GM23248 (cell line): ENCODE measurements around the gene CEBPZ. TPM values are rescaled to one million over a fixed set of nuclear protein-coding genes. Genes with fewer than 3 reads are reported as not detected.

Experiments used
- DNase-seq: peaks from one replicate; pipeline ENCODE4 v3.0.0-alpha.2; 2015
- H2AFZ ChIP-seq: fragments of 200-600 bp; sonication (generic); 2 replicates; pipeline ENCODE4 v1.6.1; 2016; ENCODE audit warnings: antibody characterized with exemption
- H3F3A ChIP-seq: fragments of 200-600 bp; sonication (generic); 2 replicates; pipeline ENCODE4 v1.6.1; 2016; ENCODE audit warnings: mild to moderate bottlenecking, antibody characterized with exemption, mixed run types; ENCODE audit not compliant: insufficient read depth
- H3K27ac ChIP-seq: fragments of 200-600 bp; sonication (generic); 2 replicates; pipeline ENCODE4 v1.5.1; 2016; ENCODE audit warnings: mild to moderate bottlenecking
- H3K27me3 ChIP-seq: fragments of 200-600 bp; sonication (generic); replicated peaks from 2 replicates; pipeline ENCODE4 v1.6.1; 2016; ENCODE audit warnings: mild to moderate bottlenecking; ENCODE audit not compliant: insufficient read depth
- H3K36me3 ChIP-seq: fragments of 200-600 bp; sonication (generic); 2 replicates; pipeline ENCODE4 v1.6.1; 2016; ENCODE audit warnings: low read depth, mild to moderate bottlenecking
- H3K4me1 ChIP-seq: fragments of 200-600 bp; sonication (generic); 2 replicates; pipeline ENCODE4 v1.6.1; 2016; ENCODE audit warnings: mild to moderate bottlenecking; ENCODE audit not compliant: insufficient read depth
- H3K4me2 ChIP-seq: fragments of 200-600 bp; sonication (generic); one replicate; pipeline ENCODE4 v1.6.1; 2016; ENCODE audit warnings: mild to moderate bottlenecking; ENCODE audit not compliant: unreplicated experiment
- H3K4me3 ChIP-seq: fragments of 200-600 bp; sonication (generic); 2 replicates; pipeline ENCODE4 v1.5.1; 2016; ENCODE audit warnings: mild to moderate bottlenecking
- H3K79me2 ChIP-seq: fragments of 200-600 bp; sonication (generic); 2 replicates; pipeline ENCODE4 v1.6.1; 2016; ENCODE audit warnings: mild to moderate bottlenecking; ENCODE audit not compliant: insufficient read depth
- H3K9ac ChIP-seq: fragments of 200-600 bp; sonication (generic); 2 replicates; pipeline ENCODE4 v1.6.1; 2016; ENCODE audit warnings: mild to moderate bottlenecking
- H3K9me2 ChIP-seq: fragments of 200-600 bp; sonication (generic); 2 replicates; pipeline ENCODE4 v1.6.1; 2016; ENCODE audit warnings: mixed run types, mild to moderate bottlenecking, moderate library complexity; ENCODE audit not compliant: insufficient read depth
- H3K9me3 ChIP-seq: fragments of 200-600 bp; sonication (generic); one replicate; pipeline ENCODE4 v1.6.1; 2017; ENCODE audit warnings: low read depth
- H4K20me1 ChIP-seq: fragments of 200-600 bp; sonication (generic); 2 replicates; pipeline ENCODE4 v1.6.0; 2016; ENCODE audit not compliant: insufficient read depth
- EZH2 ChIP-seq: fragments of 200-600 bp; sonication (generic); IDR thresholded peaks from 2 replicates; pipeline ENCODE4 v1.6.1; 2018; ENCODE audit warnings: antibody characterized with exemption, mild to moderate bottlenecking; ENCODE audit not compliant: insufficient read depth, poor library complexity, severe bottlenecking
- EZH2phosphoT487 ChIP-seq: fragments of 200-600 bp; sonication (generic); IDR thresholded peaks from 2 replicates; pipeline ENCODE4 v1.6.1; 2018; ENCODE audit warnings: antibody characterized with exemption, moderate library complexity, mild to moderate bottlenecking, low read depth; ENCODE audit not compliant: insufficient read depth
- WGBS, 2 experiments: methylation state at CpG; one replicate each; pipeline ENCODE4 v1.1.6; 2015 to 2017; ENCODE audit warnings: low lambda C conversion rate in 2 of 2, low coverage in 1 of 2; ENCODE audit errors: missing lambda C conversion rate in 2 of 2; 5-methylcytosine and 5-hydroxymethylcytosine counted together
- in situ Hi-C: fragments of 300-500 bp; cut with MboI; formaldehyde crosslinking; loops from 2 replicates; pipeline ENCODE4 v1.15.0; 2020
- polyA plus RNA-seq: library from polyadenylated mRNA; unstranded; fragments of >200 nt; fragmentation: Nextera tagmentation; extraction: Ambion mirVana; gene quantifications from 2 replicates; pipeline ENCODE4 v1.2.1, GENCODE V29; 2016
- total RNA-seq: library from RNA; depleted of rRNA; stranded (reverse); fragments of >200 nt; shearing (Covaris generic); gene quantifications from 2 replicates; pipeline ENCODE4 v1.2.3, GENCODE V29; 2014

Gene CEBPZ
- total and polyA plus RNA-seq, 2 experiments from 2014 or later: 23.0 to 34.0 TPM

GRCh38 chr2:37191253-37191652 is 40.1 kb downstream of the CEBPZ start:
- Histone ChIP-seq H3K4me3 (no peak overlapping the region), H3K4me1 (peaks cover 6% of the 10 kb centered on the region), H3F3A (peaks cover 8% of the 10 kb centered on the region), H3K27me3 (no peaks in the 10 kb centered on the region), H3K9ac (no peak overlapping the region), H3K4me2 (no peak overlapping the region), H4K20me1 (no peaks in the 10 kb centered on the region), H3K27ac (no peak overlapping the region), H3K9me3 (no peaks in the 10 kb centered on the region), H2AFZ (no peak overlapping the region), H3K79me2 (no peaks in the 10 kb centered on the region), H3K36me3 (no peaks in the 10 kb centered on the region), H3K9me2 (no peaks in the 10 kb centered on the region)
- 71 to 76% methylated on average over 4 of the region's 4 CpGs for WGBS, 2 experiments
- no peak for DNase-seq
- in situ Hi-C loops: no loop called here
- TF ChIP-seq EZH2phosphoT487: no peak
- TF ChIP-seq EZH2: no peak

GRCh38 chr2:37190290-37190689 is 41.1 kb downstream of the CEBPZ start:
- Histone ChIP-seq H2AFZ (peak overlapping the region; percentile 53), H3K9ac (no peak overlapping the region)

GRCh38 chr2:37189452-37190153 is 41.8 kb downstream of the CEBPZ start:
- Histone ChIP-seq H3K9me2 (no peaks in the 10 kb centered on the region), H3K79me2 (no peaks in the 10 kb centered on the region), H3K27ac (peak overlapping the region; percentile 12; the same call in 1 of the 2 replicates), H3K4me1 (peaks cover 6% of the 10 kb centered on the region), H4K20me1 (no peaks in the 10 kb centered on the region), H3K9ac (no peak overlapping the region), H3K27me3 (no peaks in the 10 kb centered on the region), H3K4me2 (no peak overlapping the region), H3F3A (peaks cover 8% of the 10 kb centered on the region), H3K4me3 (no peak overlapping the region), H2AFZ (peak overlapping the region; percentile 53), H3K9me3 (no peaks in the 10 kb centered on the region), H3K36me3 (no peaks in the 10 kb centered on the region)
- no peak for TF ChIP-seq EZH2phosphoT487
- TF ChIP-seq EZH2: no peak
- in situ Hi-C loops: no loop called here
- DNase-seq: peak; percentile 96
- WGBS, 2 experiments: 60 to 64% methylated on average over 6 of the region's 6 CpGs

More at GRCh38 chr2:37190290-37190689, 41.1 kb downstream of the CEBPZ start:
- no peak for TF ChIP-seq EZH2
- TF ChIP-seq EZH2phosphoT487: no peak
- WGBS, 2 experiments: 76 to 84% methylated on average over 4 of the region's 4 CpGs
- H3K4me2 ChIP-seq: no peak overlapping the region
- peaks cover 8% of the 10 kb centered on the region for H3F3A ChIP-seq
- in situ Hi-C loops: no loop called here
- H3K9me3 ChIP-seq: no peaks in the 10 kb centered on the region
- no peaks in the 10 kb centered on the region for H3K79me2 ChIP-seq
- H3K4me1 ChIP-seq: peaks cover 6% of the 10 kb centered on the region
- no peaks in the 10 kb centered on the region for H3K36me3 ChIP-seq
- H3K9me2 ChIP-seq: no peaks in the 10 kb centered on the region
- no peak overlapping the region for H3K4me3 ChIP-seq
- DNase-seq: no peak
- H3K27me3 ChIP-seq: no peaks in the 10 kb centered on the region
- no peak overlapping the region; the same call in 1 of the 2 replicates for H3K27ac ChIP-seq
- no peaks in the 10 kb centered on the region for H4K20me1 ChIP-seq

- DNase-seq: no peak
- peak within 1 kb of the TSS; percentile 12; the same call in 1 of the 2 replicates for H3K27ac ChIP-seq
- TF ChIP-seq EZH2 (no peak), EZH2phosphoT487 (no peak)
- H3K27me3 ChIP-seq: no peaks in the 10 kb centered on the region
- no peak within 1 kb of the TSS for H3K4me3 ChIP-seq
- H3K9me3 ChIP-seq: no peaks in the 10 kb centered on the region
- WGBS, 2 experiments: 87 to 91% methylated on average over 2 of the region's 2 CpGs
- in situ Hi-C loops: no loop called here
- H3K9me2 ChIP-seq: no peaks in the 10 kb centered on the region
- peaks cover 8% of the 10 kb centered on the region for H3F3A ChIP-seq
- no peak within 1 kb of the TSS for H3K9ac ChIP-seq
- no peak within 1 kb of the TSS for H3K4me2 ChIP-seq
- H3K4me1 ChIP-seq: peaks cover 6% of the 10 kb centered on the region
- no peaks in the 10 kb centered on the region for H4K20me1 ChIP-seq
- H2AFZ ChIP-seq: no peak within 1 kb of the TSS; the same call in 1 of the 2 replicates
- H3K36me3 ChIP-seq: no peaks in the 10 kb centered on the region
- no peaks in the 10 kb centered on the region for H3K79me2 ChIP-seq
These were observed 42.8 kb downstream of the CEBPZ start, which contains the start of gene SULT6B1 for GRCh38 chr2:37188570-37188969. TSS of gene SULT6B1 (minus strand) at chr2:37188670. CDS start at chr2:37188640, 30 bp downstream.
